Right lobe of liver (tissue), 4 donors: ENCODE measurements around the gene FAM98B.

Experiments used
- POLR2A ChIP-seq: fragments of 450-650 bp; IDR thresholded peaks from one replicate; pipeline ENCODE4 v1.6.1; 2017; ENCODE audit warnings: antibody characterized with exemption, mild to moderate bottlenecking
- TF ChIP-seq, protein P1 (sequence below), 4 donors: fragments of 200-600 bp in 3 of 4; fragments of 450-650 bp in 1 of 4; IDR thresholded peaks; one replicate each; pipeline versions ENCODE4 v1.5.1 to v1.8.0; 2016 to 2022; ENCODE audit warnings: antibody characterized with exemption in 4 of 4, mild to moderate bottlenecking in 2 of 4
- donor health status: DM: no; HTN: no; CAD: no.
- donor health status: DM: no; HTN: no; CAD: no.
- donor health status: DM: no; HTN: yes; CAD: no.

DNA sequence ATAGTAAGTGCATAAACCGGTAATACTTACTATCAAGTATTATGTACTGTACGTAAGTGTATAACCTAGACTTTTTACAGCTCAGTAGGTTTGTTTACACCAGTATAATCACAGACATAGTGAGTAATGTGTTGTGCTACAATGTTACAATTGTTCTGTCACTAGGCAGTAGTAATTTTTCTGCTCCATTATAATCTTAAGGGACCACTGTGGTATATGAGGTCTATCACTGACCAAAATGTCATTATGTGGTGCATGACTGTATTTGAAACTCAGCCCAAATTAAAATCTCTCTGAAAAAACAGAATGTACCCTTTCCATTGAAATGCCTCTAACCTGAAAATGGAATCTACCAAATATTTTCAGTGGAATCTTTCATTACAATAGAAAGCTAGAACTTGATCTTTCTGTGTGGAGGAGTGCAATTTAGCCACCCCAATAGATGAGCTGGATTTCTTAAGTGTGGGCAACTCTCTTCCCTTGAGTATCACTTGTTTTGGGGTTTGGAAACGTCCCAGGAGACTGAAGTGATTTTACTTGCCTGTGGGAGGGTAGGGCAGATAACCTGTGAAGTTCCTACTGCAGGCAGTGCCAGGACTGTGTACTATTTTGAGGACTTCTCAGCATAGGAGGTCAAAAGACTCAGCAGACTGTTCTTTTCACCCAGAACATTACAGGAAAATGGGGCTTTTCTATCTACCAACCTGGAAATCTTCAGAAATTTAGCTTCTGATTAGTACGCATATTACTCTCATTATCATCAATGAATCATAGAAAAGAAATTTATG lies 50.9 kb downstream of the FAM98B start:
- TF ChIP-seq, protein P1, sequence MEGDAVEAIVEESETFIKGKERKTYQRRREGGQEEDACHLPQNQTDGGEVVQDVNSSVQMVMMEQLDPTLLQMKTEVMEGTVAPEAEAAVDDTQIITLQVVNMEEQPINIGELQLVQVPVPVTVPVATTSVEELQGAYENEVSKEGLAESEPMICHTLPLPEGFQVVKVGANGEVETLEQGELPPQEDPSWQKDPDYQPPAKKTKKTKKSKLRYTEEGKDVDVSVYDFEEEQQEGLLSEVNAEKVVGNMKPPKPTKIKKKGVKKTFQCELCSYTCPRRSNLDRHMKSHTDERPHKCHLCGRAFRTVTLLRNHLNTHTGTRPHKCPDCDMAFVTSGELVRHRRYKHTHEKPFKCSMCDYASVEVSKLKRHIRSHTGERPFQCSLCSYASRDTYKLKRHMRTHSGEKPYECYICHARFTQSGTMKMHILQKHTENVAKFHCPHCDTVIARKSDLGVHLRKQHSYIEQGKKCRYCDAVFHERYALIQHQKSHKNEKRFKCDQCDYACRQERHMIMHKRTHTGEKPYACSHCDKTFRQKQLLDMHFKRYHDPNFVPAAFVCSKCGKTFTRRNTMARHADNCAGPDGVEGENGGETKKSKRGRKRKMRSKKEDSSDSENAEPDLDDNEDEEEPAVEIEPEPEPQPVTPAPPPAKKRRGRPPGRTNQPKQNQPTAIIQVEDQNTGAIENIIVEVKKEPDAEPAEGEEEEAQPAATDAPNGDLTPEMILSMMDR (IDR thresholded peaks at IDR 0.05): no peak
- no peak for TF ChIP-seq POLR2A
